GM19099 (cell line): Measurements from ENCODE around the gene MCM3AP.

ENCODE experiments used
- POLR2A ChIP-seq: IDR thresholded peaks from 3 replicates; pipeline ENCODE4 v1.6.1; 2011; ENCODE audit warnings: low read depth; ENCODE audit not compliant: insufficient read length; ENCODE audit errors: extremely low read depth

MCM3AP gene

DNA sequence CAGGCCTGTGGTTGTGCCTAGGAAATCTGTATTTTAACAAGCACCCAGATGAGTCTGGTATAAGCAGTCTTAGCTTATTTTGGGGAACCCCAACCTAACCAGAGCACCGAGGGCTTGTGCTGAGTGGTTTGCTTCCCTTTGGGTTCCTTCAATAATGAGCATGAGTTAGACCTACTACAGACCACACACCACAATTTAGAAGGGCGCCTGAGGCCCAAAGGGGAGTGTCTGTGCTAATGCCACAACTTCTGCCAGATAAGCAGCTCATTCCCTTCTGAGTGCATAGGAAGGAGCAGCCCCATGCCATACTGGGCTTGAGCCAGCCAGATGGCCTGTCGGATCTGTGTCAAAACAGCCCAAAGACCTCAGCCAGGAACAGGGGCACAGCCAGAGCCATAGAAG lies 41.5 kb downstream of the MCM3AP start:
- TF ChIP-seq POLR2A = no peak

GRCh38 chr21:46243325-46243724 lies 42.1 kb downstream of the MCM3AP start:
- no peak for TF ChIP-seq POLR2A

GRCh38 chr21:46239817-46240325 lies 45.5 kb downstream of the MCM3AP start:
- TF ChIP-seq POLR2A = no peak

- no peak for TF ChIP-seq POLR2A
Measured at GRCh38 chr21:46237474-46237873, 47.9 kb downstream of the MCM3AP start.

DNA sequence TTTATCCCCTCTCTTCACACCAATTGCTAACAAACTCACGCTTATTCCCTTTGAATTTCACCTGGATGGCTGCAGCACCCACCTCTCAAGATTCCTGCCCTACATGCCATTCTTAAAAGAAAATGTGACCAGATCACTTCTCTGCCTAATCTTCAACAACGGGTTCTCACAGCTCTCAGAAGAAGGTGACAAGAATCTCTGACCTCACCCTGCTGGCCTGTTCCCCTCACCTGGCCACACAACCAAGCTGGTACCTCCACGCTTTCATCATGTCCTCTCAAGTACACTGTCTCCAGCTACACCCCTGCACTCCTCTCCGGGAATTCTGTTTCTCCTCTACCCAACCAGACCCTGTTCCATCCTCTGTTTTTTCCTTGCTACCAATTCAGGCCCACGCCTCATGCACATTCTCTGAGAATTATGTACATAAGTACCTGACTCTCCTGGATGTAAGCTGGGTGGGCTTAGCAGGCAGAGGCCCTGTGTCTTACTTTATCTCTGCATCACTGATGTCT lies 50.9 kb downstream of the MCM3AP start:
- no peak for TF ChIP-seq POLR2A

- no peak for TF ChIP-seq POLR2A
Measured at GRCh38 chr21:46229923-46230260, 55.5 kb downstream of the MCM3AP start.

GRCh38 chr21:46229133-46229922 lies 56.1 kb downstream of the MCM3AP start:
- TF ChIP-seq POLR2A = peak; percentile 55

DNA sequence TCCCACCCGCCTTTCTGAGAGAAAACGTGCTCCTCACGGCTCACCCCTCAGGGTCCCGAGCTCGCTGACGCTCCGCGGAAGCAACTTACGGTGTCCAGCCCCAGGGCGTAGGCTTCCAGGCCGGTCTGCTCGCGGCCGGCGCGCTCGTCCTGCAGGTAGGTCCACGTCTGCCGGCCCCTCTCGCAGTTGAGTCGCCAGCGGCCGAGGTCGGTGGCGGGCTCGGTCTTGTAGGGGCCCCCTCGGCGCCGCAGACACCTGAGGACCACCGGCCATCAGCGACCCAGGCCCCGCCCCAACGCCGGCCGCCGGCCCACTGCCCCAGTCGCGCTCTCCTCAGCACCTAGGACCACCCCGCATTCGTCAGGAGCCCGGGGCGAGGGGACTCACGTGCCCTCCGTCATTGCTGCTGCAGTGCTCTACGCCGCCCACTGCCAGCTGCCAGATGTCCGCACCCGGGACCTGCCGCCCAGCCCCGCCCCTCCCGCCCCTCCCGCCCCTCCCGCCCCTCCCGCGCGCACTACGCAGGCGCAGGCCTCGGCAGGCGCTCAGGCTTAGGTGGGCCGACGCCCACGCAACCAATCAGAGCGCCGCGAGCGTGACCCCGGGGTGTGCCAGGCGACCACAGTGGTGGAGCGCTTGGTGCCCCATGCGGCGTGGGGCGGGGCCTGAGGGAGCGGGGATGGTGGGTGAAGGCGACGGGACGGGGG lies 56.9 kb downstream of the MCM3AP start, which contains the start of gene LSS:
Gene LSS (minus strand): TSS at position 430 of the 707 bp plus-strand sequence. CDS start 29 bp downstream, at position 401.
- peak; percentile 81 for TF ChIP-seq POLR2A

GRCh38 chr21:46227811-46228344 lies 57.5 kb downstream of the MCM3AP start:
- TF ChIP-seq POLR2A = no peak

DNA sequence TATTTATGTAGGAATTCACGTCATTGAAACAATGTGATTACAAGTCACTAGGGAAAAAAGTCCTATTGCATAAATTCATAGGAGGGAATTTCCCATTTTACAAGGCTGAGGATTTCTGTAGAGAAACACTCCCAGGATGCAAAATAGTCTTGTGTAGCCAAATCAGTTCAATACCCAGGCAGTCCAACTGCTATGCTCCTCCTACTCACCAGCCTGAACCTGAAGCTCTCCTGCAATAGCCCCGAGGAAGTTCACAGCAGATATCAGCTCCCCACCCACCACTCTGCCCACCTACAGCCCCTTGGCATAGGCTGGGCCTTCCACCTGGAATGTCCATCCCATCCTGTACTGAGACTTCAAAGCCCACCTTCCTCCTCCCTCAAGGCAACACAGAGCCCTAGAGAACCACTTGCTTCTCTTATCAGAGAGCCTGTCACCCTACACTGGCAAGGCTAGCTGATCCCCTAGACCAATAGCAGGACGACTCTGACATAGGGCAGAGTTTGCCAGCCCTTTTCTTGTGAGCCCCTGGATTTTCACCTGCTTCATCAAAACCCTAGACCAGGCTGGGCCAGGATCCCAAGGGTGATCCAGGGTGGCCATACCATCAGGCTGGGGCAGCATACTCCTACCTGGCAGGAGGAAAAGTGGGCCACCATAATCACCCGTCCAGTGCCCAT lies 58.4 kb downstream of the MCM3AP start:
- TF ChIP-seq POLR2A = no peak

DNA sequence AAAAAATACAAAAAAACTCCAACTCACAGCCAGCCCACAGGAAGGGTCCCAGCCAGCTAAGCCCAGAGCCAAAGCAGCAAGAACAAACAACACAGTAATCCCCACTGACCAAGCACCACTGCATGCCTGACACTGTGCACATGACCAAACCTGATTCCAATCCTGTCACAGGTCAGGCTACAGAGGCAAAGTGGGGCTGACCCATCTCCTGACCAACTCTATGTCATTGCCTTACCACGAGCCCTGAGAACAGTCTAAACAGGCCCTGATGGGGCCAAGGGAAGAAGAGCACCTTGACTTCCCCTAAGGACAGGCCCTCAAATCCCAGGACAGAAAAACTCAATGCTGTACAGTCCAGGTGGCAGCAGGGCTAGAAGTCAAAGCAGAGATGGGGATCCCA lies 59.3 kb downstream of the MCM3AP start:
- no peak for TF ChIP-seq POLR2A

DNA sequence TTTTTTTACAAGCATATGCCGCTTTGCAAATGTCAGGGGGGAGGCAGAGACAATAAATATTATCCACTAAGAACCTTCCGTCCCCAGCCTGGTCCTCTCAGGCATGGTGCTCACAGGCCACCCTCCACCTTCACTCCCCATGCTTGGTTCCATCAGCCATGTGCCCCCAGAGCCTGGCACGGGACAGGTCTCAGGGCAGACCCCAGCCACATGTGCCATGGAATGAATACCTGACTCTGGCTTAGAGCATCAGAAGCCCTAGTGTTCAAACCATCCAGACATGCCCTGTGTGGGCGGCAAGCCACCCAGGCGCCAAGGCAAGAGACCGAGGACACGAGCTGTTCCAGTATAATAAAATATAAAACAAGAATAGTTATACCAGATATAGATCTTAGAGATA lies 62.2 kb downstream of the MCM3AP start:
- no peak for TF ChIP-seq POLR2A

DNA sequence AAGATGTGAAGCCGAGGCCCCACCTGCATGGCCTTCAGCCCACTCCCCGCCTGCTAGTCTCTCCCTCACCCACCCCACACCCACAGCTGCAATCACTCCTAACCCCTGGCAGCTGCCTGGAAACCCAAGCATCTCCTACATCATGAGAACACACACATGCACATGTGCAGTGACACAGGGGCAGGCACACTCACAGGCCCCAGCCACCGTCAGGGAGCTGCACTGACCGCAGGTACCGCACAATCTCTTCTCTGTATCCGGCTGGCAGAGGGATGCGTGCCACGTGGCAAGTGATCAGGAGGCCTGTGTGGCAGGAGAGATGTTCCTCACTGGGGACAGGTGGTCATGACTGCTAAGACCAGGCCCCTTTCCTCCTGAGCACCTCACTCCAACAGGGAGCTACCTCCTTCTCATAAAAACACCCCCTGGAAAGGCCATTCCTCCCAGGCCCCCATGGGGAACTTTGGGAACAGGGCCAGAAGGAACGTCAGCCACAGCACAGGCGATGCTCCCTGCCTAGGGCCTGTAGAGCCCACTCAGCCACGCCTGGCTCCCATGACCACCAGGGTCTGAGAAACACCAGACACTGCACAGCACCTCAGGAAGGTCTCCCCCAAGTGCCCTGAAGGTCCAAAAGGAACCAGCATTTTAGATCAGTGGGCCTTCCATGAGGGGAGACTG lies 62.8 kb downstream of the MCM3AP start:
- no peak for TF ChIP-seq POLR2A

GRCh38 chr21:46221664-46222435 lies 63.6 kb downstream of the MCM3AP start:
- no peak for TF ChIP-seq POLR2A

GRCh38 chr21:46220847-46221246 lies 64.6 kb downstream of the MCM3AP start:
- no peak for TF ChIP-seq POLR2A
